H1 (cell line): ENCODE measurements around the gene IST1. TPM values are rescaled to one million over a fixed set of nuclear protein-coding genes. Genes with fewer than 3 reads are reported as not detected.

Experiments
- CTCF ChIA-PET: fragments of 300-600 bp; sonication (Branson Sonifier 250); formaldehyde crosslinking; loops from one replicate; lab custom pipeline; 2021; ENCODE audit not compliant: partially characterized antibody; lab: Charles Lee
- POLR2A ChIA-PET: fragments of 300-600 bp; sonication (Branson Sonifier 250); formaldehyde crosslinking; loops from one replicate; lab custom pipeline; 2021; ENCODE audit warnings: inconsistent platforms; ENCODE audit not compliant: partially characterized antibody; lab: Charles Lee
- DNase-seq, 2 experiments: peaks; one replicate each; pipeline versions ENCODE4 v3.0.0 to v3.0.0-alpha.2; 2010 to 2022; ENCODE audit warnings: low spot score in 2 of 2, low read depth in 1 of 2, mixed read lengths in 1 of 2
- FAIRE-seq: peaks from 2 replicates; lab custom pipeline; 2011; peaks lifted over from hg19 to GRCh38; lab: Jason Lieb, UNC
- H2AFZ ChIP-seq: 2 replicates; pipeline ENCODE4 v1.8.1; 2012; ENCODE audit warnings: low read length, inconsistent platforms
- H2AK5ac ChIP-seq: 2 replicates; pipeline ENCODE4 v1.6.1; 2013; ENCODE audit warnings: low read depth, low read length
- H2BK120ac ChIP-seq: replicated peaks from 2 replicates; pipeline ENCODE3; 2013; ENCODE audit warnings: low read depth, low read length, inconsistent platforms
- H2BK12ac ChIP-seq: 2 replicates; pipeline ENCODE4 v1.6.1; 2013; ENCODE audit warnings: low read depth, low read length
- H2BK15ac ChIP-seq: 2 replicates; pipeline ENCODE4 v1.6.1; 2013; ENCODE audit warnings: low read length
- H2BK20ac ChIP-seq: 2 replicates; pipeline ENCODE4 v1.6.1; 2013; ENCODE audit warnings: low read length
- H2BK5ac ChIP-seq: 2 replicates; pipeline ENCODE4 v1.6.1; 2013; ENCODE audit warnings: low read depth, low read length
- H3K14ac ChIP-seq: 2 replicates; pipeline ENCODE4 v1.6.1; 2013; ENCODE audit warnings: inconsistent platforms; ENCODE audit not compliant: insufficient read length
- H3K18ac ChIP-seq: 2 replicates; pipeline ENCODE4 v1.6.1; 2013; ENCODE audit warnings: low read length; ENCODE audit errors: extremely low read depth
- H3K23ac ChIP-seq: 2 replicates; pipeline ENCODE4 v1.6.1; 2013; ENCODE audit warnings: inconsistent platforms; ENCODE audit not compliant: insufficient read length
- H3K23me2 ChIP-seq: 2 replicates; pipeline ENCODE4 v1.6.1; 2013; ENCODE audit warnings: low read depth, low read length
- H3K27ac ChIP-seq: 2 replicates; pipeline ENCODE4 v1.6.1; 2011; ENCODE audit warnings: low read depth, low read length, inconsistent platforms
- H3K27me3 ChIP-seq, 4 experiments: replicated peaks in 1 of 4; 1 replicate in 1 of 4; 2 replicates in 3 of 4; pipeline versions ENCODE4 v1.6.1 to v1.8.1; 2011 to 2013; ENCODE audit warnings: low read length in 3 of 4, mild to moderate bottlenecking in 3 of 4, inconsistent platforms in 2 of 4, mixed read lengths in 2 of 4, moderate library complexity in 1 of 4; ENCODE audit not compliant: control insufficient read depth in 3 of 4, insufficient read depth in 3 of 4; ENCODE audit errors: extremely low read depth in 1 of 4
- H3K36me3 ChIP-seq, 4 experiments: 2 replicates each; pipeline versions ENCODE4 v1.6.1 to v1.8.1; 2011 to 2013; ENCODE audit warnings: mild to moderate bottlenecking in 4 of 4, low read length in 3 of 4, moderate library complexity in 2 of 4, control low read depth in 1 of 4, inconsistent platforms in 1 of 4; ENCODE audit not compliant: insufficient read depth in 4 of 4, control insufficient read depth in 2 of 4
- H3K4ac ChIP-seq: replicated peaks from 2 replicates; pipeline ENCODE3; 2013; ENCODE audit warnings: low read length, low read depth, mixed read lengths, inconsistent platforms; ENCODE audit not compliant: insufficient read length
- H3K4me1 ChIP-seq, 4 experiments: replicated peaks in 1 of 4; 1 replicate in 1 of 4; 2 replicates in 3 of 4; pipeline versions ENCODE4 v1.6.1 to v1.8.1; 2011 to 2013; ENCODE audit warnings: low read length in 3 of 4, inconsistent platforms in 2 of 4, mixed read lengths in 1 of 4; ENCODE audit not compliant: insufficient read depth in 4 of 4, control insufficient read depth in 3 of 4
- H3K4me2 ChIP-seq, 2 experiments: 2 replicates each; pipeline versions ENCODE4 v1.6.1 to v1.8.1; 2011 to 2013; ENCODE audit warnings: low read depth in 2 of 2, low read length in 2 of 2, control low read depth in 1 of 2, inconsistent platforms in 1 of 2, mild to moderate bottlenecking in 1 of 2; ENCODE audit not compliant: insufficient read depth in 1 of 2
- H3K4me3 ChIP-seq, 4 experiments: fragments of 200-600, 300-600 bp in 1 of 4; sonication (generic), shearing (Covaris generic), sonication (Bioruptor Twin) in 1 of 4; 2 replicates each; pipeline versions ENCODE4 v1.5.1 to v1.8.1; 2011 to 2016; ENCODE audit warnings: low read length in 4 of 4, low read depth in 3 of 4, control low read depth in 2 of 4, inconsistent platforms in 2 of 4, mild to moderate bottlenecking in 2 of 4, mixed read lengths in 1 of 4, moderate library complexity in 1 of 4; ENCODE audit not compliant: insufficient read depth in 2 of 4; ENCODE audit errors: extremely low read depth in 1 of 4
- H3K56ac ChIP-seq: replicated peaks from 2 replicates; pipeline ENCODE3; 2013; ENCODE audit warnings: low read depth, mild to moderate bottlenecking, mixed read lengths, low read length, inconsistent platforms; ENCODE audit not compliant: insufficient read length
- H3K79me1 ChIP-seq: 2 replicates; pipeline ENCODE4 v1.6.1; 2013; ENCODE audit warnings: low read depth, low read length, control low read depth
- H3K79me2 ChIP-seq, 2 experiments: 2 replicates each; pipeline versions ENCODE4 v1.6.1 to v1.8.1; 2012 to 2013; ENCODE audit warnings: low read length in 2 of 2, mild to moderate bottlenecking in 2 of 2, inconsistent platforms in 1 of 2; ENCODE audit not compliant: insufficient read depth in 2 of 2, control insufficient read depth in 1 of 2
- H3K9ac ChIP-seq, 4 experiments: replicated peaks in 1 of 4; 1 replicate in 1 of 4; 2 replicates in 3 of 4; pipeline versions ENCODE4 v1.6.1 to v1.8.1; 2011 to 2013; ENCODE audit warnings: low read depth in 3 of 4, low read length in 3 of 4, control low read depth in 2 of 4, mild to moderate bottlenecking in 2 of 4, moderate library complexity in 2 of 4, inconsistent platforms in 1 of 4; ENCODE audit errors: extremely low read depth in 1 of 4
- H3K9me3 ChIP-seq, 2 experiments: 2 replicates each; pipeline versions ENCODE4 v1.6.1 to v1.8.1; 2012 to 2013; ENCODE audit warnings: mild to moderate bottlenecking in 2 of 2, moderate library complexity in 2 of 2, control low read depth in 1 of 2, inconsistent platforms in 1 of 2, low read depth in 1 of 2, low read length in 1 of 2, mixed read lengths in 1 of 2; ENCODE audit not compliant: insufficient read depth in 2 of 2
- H4K20me1 ChIP-seq, 2 experiments: replicated peaks in 1 of 2; 2 replicates each; pipeline versions ENCODE3 to v1.8.1; 2011 to 2013; ENCODE audit warnings: inconsistent platforms in 2 of 2, low read length in 2 of 2, mild to moderate bottlenecking in 1 of 2; ENCODE audit not compliant: insufficient read depth in 2 of 2, control insufficient read depth in 1 of 2
- H4K5ac ChIP-seq: 2 replicates; pipeline ENCODE4 v1.6.1; 2013; ENCODE audit warnings: low read length, low read depth, mixed read lengths, inconsistent platforms; ENCODE audit not compliant: insufficient read length
- H4K8ac ChIP-seq: 2 replicates; pipeline ENCODE4 v1.8.0; 2013; ENCODE audit warnings: mild to moderate bottlenecking, moderate library complexity, low read length, inconsistent platforms; ENCODE audit not compliant: insufficient read depth; ENCODE audit errors: extremely low read depth
- H4K91ac ChIP-seq: replicated peaks from 2 replicates; pipeline ENCODE3; 2013; ENCODE audit warnings: low read length, mixed read lengths, inconsistent platforms; ENCODE audit not compliant: insufficient read length
- CBX5 ChIP-seq: fragments of 300-800, 300-1000 bp; sonication (generic); IDR thresholded peaks from 2 replicates; pipeline ENCODE4 v1.7.1; 2016; ENCODE audit warnings: antibody characterized with exemption, low read length, low read depth
- EGR1 ChIP-seq: IDR thresholded peaks from 2 replicates; pipeline ENCODE4 v1.6.1; 2011; ENCODE audit warnings: low read depth, low read length, borderline replicate concordance
- RBBP5 ChIP-seq: IDR thresholded peaks from 2 replicates; pipeline ENCODE4 v1.7.1; 2012; ENCODE audit warnings: low read depth, mild to moderate bottlenecking, inconsistent platforms, low read length, moderate library complexity, borderline replicate concordance
- RFX5 ChIP-seq: IDR thresholded peaks from 2 replicates; pipeline ENCODE4 v1.6.1; 2011; ENCODE audit warnings: low read depth, low read length, improper control_type of control experiment, borderline replicate concordance
- SAP30 ChIP-seq: fragments of 300-600 bp; sonication (generic); IDR thresholded peaks from 2 replicates; pipeline ENCODE4 v1.7.1; 2012; ENCODE audit warnings: low read length, moderate library complexity, mild to moderate bottlenecking, inconsistent platforms; ENCODE audit not compliant: insufficient read depth, insufficient replicate concordance
- SIN3A ChIP-seq, 2 experiments: IDR thresholded peaks in 1 of 2; conservative IDR thresholded peaks in 1 of 2; 2 replicates each; pipeline ENCODE4 v1.6.1; 2011 to 2012; ENCODE audit warnings: low read length in 2 of 2, improper control_type of control experiment in 1 of 2, low read depth in 1 of 2, mild to moderate bottlenecking in 1 of 2
- TBP ChIP-seq: IDR thresholded peaks from 2 replicates; pipeline ENCODE4 v1.6.1; 2011; ENCODE audit warnings: low read depth, low read length, improper control_type of control experiment
- TCF12 ChIP-seq: IDR thresholded peaks from 2 replicates; pipeline ENCODE4 v1.6.1; 2011; ENCODE audit warnings: low read depth, mild to moderate bottlenecking, low read length
- WGBS, 2 experiments: shearing (Covaris generic) in 1 of 2; methylation state at CpG; one replicate each; pipeline versions ENCODE4 v1.1.6 to v1.1.7; 2013 to 2015; ENCODE audit warnings: low lambda C conversion rate in 2 of 2, mixed read lengths in 2 of 2, inconsistent platforms in 1 of 2, low coverage in 1 of 2, missing lambda C conversion rate in 1 of 2; ENCODE audit not compliant: insufficient replicate concordance in 2 of 2, insufficient coverage in 1 of 2, insufficient read length in 1 of 2; ENCODE audit errors: extremely low coverage in 1 of 2, missing lambda C conversion rate in 1 of 2; 5-methylcytosine and 5-hydroxymethylcytosine counted together
- polyA plus RNA-seq, 7 experiments: library from polyadenylated mRNA; depleted of rRNA in 3 of 7; stranded (reverse) in 5 of 7; unstranded in 2 of 7; fragments of >200 nt in 5 of 7; fragments of 200-250 nt in 2 of 7; gene quantifications; 1 replicate in 5 of 7; 2 replicates in 1 of 7; 4 replicates in 1 of 7; pipeline versions ENCODE4 v1.2.1 to v1.2.3, GENCODE V29; 2011 to 2013; ENCODE audit warnings: missing spikeins in 2 of 7, mixed read lengths in 2 of 7
- total RNA-seq: library from RNA; stranded (reverse); fragmentation: NEBNext Ultra II Directional; extraction: Animal tissue kit (Norgen Biotek cat#: 25700); gene quantifications from 2 replicates; pipeline ENCODE4 v1.2.1, GENCODE V29; 2021

The IST1 gene
- total and polyA plus RNA-seq, 2 of the 8 experiments (the other 6 are each of a cell fraction or from before 2014, with no cell fraction given): 190 to 248 TPM

- Histone ChIP-seq H3K23me2 (no peaks in the 10 kb centered on the region), H4K20me1 (no peaks in the 10 kb centered on the region), H3K9ac (no peak overlapping the region), H3K27ac (no peak overlapping the region), H3K4me3 (no peak overlapping the region), H3K14ac (no peak overlapping the region), H2AFZ (no peak overlapping the region), H3K23ac (no peak overlapping the region), H2BK15ac (no peak overlapping the region), H3K4me2 (no peak overlapping the region), H3K9me3 (no peaks in the 10 kb centered on the region), H2BK120ac (no peak overlapping the region), H3K4ac (no peak overlapping the region), H2AK5ac (no peak overlapping the region), H3K79me2 (no peaks in the 10 kb centered on the region), H2BK12ac (no peak overlapping the region), H3K56ac (no peak overlapping the region), H2BK5ac (no peak overlapping the region), H2BK20ac (no peak overlapping the region), H4K91ac (no peak overlapping the region), H3K27me3 (no peaks in the 10 kb centered on the region; a peak in 2 of 7 replicates), H3K18ac (no peak overlapping the region), H4K5ac (no peak overlapping the region), H3K79me1 (no peaks in the 10 kb centered on the region), H3K36me3 (no peaks in the 10 kb centered on the region), H4K8ac (no peak overlapping the region), H3K4me1 (no peaks in the 10 kb centered on the region)
- CTCF ChIA-PET: no interaction called here
- 66% methylated on average over 2 of the region's 2 CpGs; no CpG with 5 or more reads in 1 of the 2 experiments for WGBS, 2 experiments
- POLR2A ChIA-PET: no interaction called here
- DNase-seq (no peak), FAIRE-seq (no peak)
- TF ChIP-seq RBBP5: no peak
- TF ChIP-seq RFX5: no peak
- no peak for TF ChIP-seq TCF12
- TF ChIP-seq TBP: no peak
- TF ChIP-seq SIN3A (conservative IDR thresholded peaks at IDR 0.05 in 1 of 2, IDR thresholded peaks at IDR 0.05 in 1 of 2; ENCODE audit: low read depth in 1 of 2, low read length in 2 of 2): no peak
- no peak for TF ChIP-seq CBX5
- TF ChIP-seq SAP30: no peak
- no peak for TF ChIP-seq EGR1
Measured at GRCh38 chr16:71943887-71944286, 48.6 kb downstream of the IST1 start.
